B cell (primary cell): ENCODE measurements around the gene L3MBTL3. TPM values are rescaled to one million over a fixed set of nuclear protein-coding genes. Genes with fewer than 3 reads are reported as not detected.

Experiments used
- ATAC-seq: fragments of 200-7000 bp; cut with Tn5 transposase; one replicate; pipeline ENCODE4 v1.10.0; 2021; ENCODE audit warnings: low read depth, mild to moderate bottlenecking, moderate number of reproducible peaks, moderate library complexity
- CTCF ChIA-PET: fragments of 350-600 bp; sonication (Branson Sonifier 250); formaldehyde crosslinking; loops from one replicate; lab custom pipeline; 2021; ENCODE audit warnings: antibody characterized with exemption, inconsistent platforms; lab: Charles Lee
- POLR2A ChIA-PET: fragments of 350-600 bp; sonication (Branson Sonifier 250); formaldehyde crosslinking; loops from one replicate; lab custom pipeline; 2021; ENCODE audit warnings: antibody characterized with exemption; lab: Charles Lee
- DNase-seq: peaks from one replicate; pipeline ENCODE4 v3.0.0; 2013
- H2AFZ ChIP-seq: 2 replicates; pipeline ENCODE4 v1.6.1; 2012; ENCODE audit warnings: mild to moderate bottlenecking, low read depth, low read length; ENCODE audit not compliant: insufficient read depth, poor library complexity, severe bottlenecking
- H3K27ac ChIP-seq, 2 donors: 1 replicate in 1 of 2; 2 replicates in 1 of 2; pipeline ENCODE4 v1.5.1; 2012 to 2013; ENCODE audit warnings: low read length in 2 of 2, mild to moderate bottlenecking in 2 of 2, moderate library complexity in 1 of 2
- H3K27me3 ChIP-seq, 4 experiments: fragments of 200-600 bp in 1 of 4; sonication (generic) in 1 of 4; replicated peaks in 1 of 4; 1 replicate in 2 of 4; 2 replicates in 2 of 4; pipeline versions ENCODE4 v1.6.1 to v1.7.0; 2013 to 2016; ENCODE audit warnings: low read length in 3 of 4, mild to moderate bottlenecking in 2 of 4, mixed read lengths in 1 of 4, moderate library complexity in 1 of 4; ENCODE audit not compliant: insufficient read depth in 4 of 4, control insufficient read depth in 3 of 4; ENCODE audit errors: control extremely low read depth in 1 of 4
- H3K36me3 ChIP-seq, 2 experiments: replicated peaks in 1 of 2; 1 replicate in 1 of 2; 2 replicates in 1 of 2; pipeline versions ENCODE4 v1.6.1 to v1.7.1; 2013; ENCODE audit warnings: low read length in 1 of 2; ENCODE audit not compliant: insufficient read depth in 2 of 2, control insufficient read depth in 1 of 2; ENCODE audit errors: control extremely low read depth in 1 of 2, extremely low read depth in 1 of 2
- H3K4me1 ChIP-seq, 2 donors: fragments of 200-600 bp in 1 of 2; sonication (generic) in 1 of 2; 1 replicate in 1 of 2; 2 replicates in 1 of 2; pipeline versions ENCODE4 v1.5.1 to v1.6.1; 2013 to 2017; ENCODE audit warnings: low read length in 2 of 2; ENCODE audit not compliant: control insufficient read depth in 2 of 2, insufficient read depth in 2 of 2
- H3K4me2 ChIP-seq: replicated peaks from 2 replicates; pipeline ENCODE3; 2012; ENCODE audit warnings: mild to moderate bottlenecking, low read depth, low read length; ENCODE audit not compliant: poor library complexity, severe bottlenecking
- H3K4me3 ChIP-seq, 5 experiments: fragments of 200-600 bp in 1 of 5; sonication (generic) in 1 of 5; 1 replicate in 3 of 5; 2 replicates in 2 of 5; pipeline versions ENCODE4 v1.5.1 to v1.7.0; 2011 to 2016; ENCODE audit warnings: low read length in 4 of 5, mild to moderate bottlenecking in 4 of 5, low read depth in 2 of 5, control low read depth in 1 of 5, moderate library complexity in 1 of 5; ENCODE audit not compliant: insufficient read depth in 1 of 5; ENCODE audit errors: control extremely low read depth in 1 of 5, extremely low read depth in 1 of 5
- H3K79me2 ChIP-seq: fragments of 200-600 bp; sonication (generic); one replicate; pipeline ENCODE4 v1.6.0; 2016; ENCODE audit warnings: low read length; ENCODE audit not compliant: control insufficient read depth, insufficient read depth
- H3K9ac ChIP-seq: fragments of 200-600 bp; sonication (generic); 2 replicates; pipeline ENCODE4 v1.6.1; 2017; ENCODE audit warnings: mild to moderate bottlenecking, low read length, moderate library complexity
- H3K9me3 ChIP-seq, 3 donors: one replicate each; pipeline versions ENCODE4 v1.6.1 to v1.7.1; 2013; ENCODE audit warnings: low read length in 2 of 3; ENCODE audit not compliant: control insufficient read depth in 2 of 3, insufficient read depth in 1 of 3; ENCODE audit errors: control extremely low read depth in 1 of 3
- H4K20me1 ChIP-seq: 2 replicates; pipeline ENCODE4 v1.6.0; 2012; ENCODE audit warnings: mild to moderate bottlenecking, low read length; ENCODE audit not compliant: insufficient read depth, control insufficient read depth, poor library complexity, severe bottlenecking
- H3K27ac Mint-ChIP-seq: one replicate; pipeline ENCODE4 v1.8.0; 2021; ENCODE audit warnings: mixed read lengths
- H3K27me3 Mint-ChIP-seq: one replicate; pipeline ENCODE4 v1.8.0; 2021; ENCODE audit warnings: mixed read lengths
- H3K4me1 Mint-ChIP-seq: one replicate; pipeline ENCODE4 v1.8.0; 2021; ENCODE audit warnings: mixed read lengths
- H3K4me3 Mint-ChIP-seq: one replicate; pipeline ENCODE4 v1.8.0; 2021; ENCODE audit warnings: mixed read lengths
- H3K9me3 Mint-ChIP-seq: one replicate; pipeline ENCODE4 v1.8.0; 2022; ENCODE audit warnings: mixed read lengths; ENCODE audit not compliant: insufficient read depth
- EZH2 ChIP-seq: IDR thresholded peaks from 2 replicates; pipeline ENCODE4 v1.6.1; 2012; ENCODE audit warnings: borderline replicate concordance, low read depth, mild to moderate bottlenecking, moderate library complexity, low read length; ENCODE audit not compliant: insufficient read depth, poor library complexity, severe bottlenecking
- WGBS: methylation state at CpG from one replicate; pipeline ENCODE4 v1.1.5; 2013; ENCODE audit warnings: missing lambda C conversion rate; ENCODE audit not compliant: insufficient coverage; 5-methylcytosine and 5-hydroxymethylcytosine counted together
- intact Hi-C: fragments of 100-400 bp; cut with micrococcal nuclease; formaldehyde crosslinking; loops from one replicate; pipeline ENCODE4 v1.10.0; 2022
- polyA plus RNA-seq: library from polyadenylated mRNA; depleted of rRNA; stranded (reverse); fragments of >200 nt; gene quantifications from 2 replicates; pipeline ENCODE4 v1.2.3, GENCODE V29; 2012
- total RNA-seq, 2 donors: library from RNA; stranded (reverse); fragments of 120-200 nt in 1 of 2; gene quantifications; 1 replicate in 1 of 2; 2 replicates in 1 of 2; pipeline versions ENCODE4 v1.2.3 to v1.2.4, GENCODE V29; 2013 to 2022
- TF ChIP-seq, protein P1 (sequence below): fragments of 200-600 bp; IDR thresholded peaks from one replicate; pipeline ENCODE4 v1.8.0; 2022; ENCODE audit warnings: antibody characterized with exemption, mild to moderate bottlenecking

L3MBTL3 gene
- total and polyA plus RNA-seq, 2 donors (not counting 1 experiment from before 2014, with no cell fraction given), result 28.0 to 46.4 TPM

DNA sequence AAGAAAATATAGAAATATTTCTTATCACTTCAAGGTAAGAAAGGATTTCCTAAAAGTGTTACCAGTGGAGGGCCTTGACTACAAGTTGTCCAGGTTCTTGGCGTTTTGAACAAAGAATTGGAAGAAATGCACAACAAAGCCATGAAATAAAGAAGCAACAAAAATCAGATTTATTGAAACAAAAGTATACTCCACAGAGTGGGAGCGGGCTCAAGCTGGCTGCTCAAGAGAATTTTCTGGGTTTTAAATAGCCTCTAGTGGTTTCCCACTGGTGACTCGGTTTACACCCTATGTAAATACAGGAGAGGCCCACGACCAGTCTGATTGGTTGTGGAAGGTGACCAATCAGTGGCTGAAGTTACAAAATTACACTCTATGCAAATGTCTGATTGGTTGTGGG lies 140.2 kb downstream of the L3MBTL3 start:
- H3K9me3 ChIP-seq, result peaks cover 0 to 5% (median 0%) of the 10 kb centered on the region in 3 donors
- H3K27ac Mint-ChIP-seq, result no peak overlapping the region
- peaks cover 3% of the 10 kb centered on the region for H3K4me1 Mint-ChIP-seq
- H2AFZ ChIP-seq, result no peak overlapping the region
- H3K27me3 ChIP-seq, result no peaks in the 10 kb centered on the region
- no peaks in the 10 kb centered on the region for H3K4me1 ChIP-seq
- no peak for TF ChIP-seq EZH2
- TF ChIP-seq, protein P1, sequence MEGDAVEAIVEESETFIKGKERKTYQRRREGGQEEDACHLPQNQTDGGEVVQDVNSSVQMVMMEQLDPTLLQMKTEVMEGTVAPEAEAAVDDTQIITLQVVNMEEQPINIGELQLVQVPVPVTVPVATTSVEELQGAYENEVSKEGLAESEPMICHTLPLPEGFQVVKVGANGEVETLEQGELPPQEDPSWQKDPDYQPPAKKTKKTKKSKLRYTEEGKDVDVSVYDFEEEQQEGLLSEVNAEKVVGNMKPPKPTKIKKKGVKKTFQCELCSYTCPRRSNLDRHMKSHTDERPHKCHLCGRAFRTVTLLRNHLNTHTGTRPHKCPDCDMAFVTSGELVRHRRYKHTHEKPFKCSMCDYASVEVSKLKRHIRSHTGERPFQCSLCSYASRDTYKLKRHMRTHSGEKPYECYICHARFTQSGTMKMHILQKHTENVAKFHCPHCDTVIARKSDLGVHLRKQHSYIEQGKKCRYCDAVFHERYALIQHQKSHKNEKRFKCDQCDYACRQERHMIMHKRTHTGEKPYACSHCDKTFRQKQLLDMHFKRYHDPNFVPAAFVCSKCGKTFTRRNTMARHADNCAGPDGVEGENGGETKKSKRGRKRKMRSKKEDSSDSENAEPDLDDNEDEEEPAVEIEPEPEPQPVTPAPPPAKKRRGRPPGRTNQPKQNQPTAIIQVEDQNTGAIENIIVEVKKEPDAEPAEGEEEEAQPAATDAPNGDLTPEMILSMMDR, result no peak
- ChIA-PET POLR2A (no interaction called here), CTCF (no interaction called here)
- H3K9me3 Mint-ChIP-seq, result peaks cover 3% of the 10 kb centered on the region
- H4K20me1 ChIP-seq, result no peaks in the 10 kb centered on the region
- WGBS, result 92% methylated on average over 2 of the region's 4 CpGs
- no peak overlapping the region for H3K4me3 Mint-ChIP-seq
- DNase-seq (no peak), ATAC-seq (no peak)
- no peaks in the 10 kb centered on the region for H3K36me3 ChIP-seq
- no peaks in the 10 kb centered on the region for H3K27me3 Mint-ChIP-seq
- H3K4me2 ChIP-seq, result no peak overlapping the region
- intact Hi-C loops, result no loop called here
- H3K9ac ChIP-seq, result no peak overlapping the region
- H3K27ac ChIP-seq, result no peak overlapping the region
- no peaks in the 10 kb centered on the region for H3K79me2 ChIP-seq
- H3K4me3 ChIP-seq, result no peak overlapping the region

DNA sequence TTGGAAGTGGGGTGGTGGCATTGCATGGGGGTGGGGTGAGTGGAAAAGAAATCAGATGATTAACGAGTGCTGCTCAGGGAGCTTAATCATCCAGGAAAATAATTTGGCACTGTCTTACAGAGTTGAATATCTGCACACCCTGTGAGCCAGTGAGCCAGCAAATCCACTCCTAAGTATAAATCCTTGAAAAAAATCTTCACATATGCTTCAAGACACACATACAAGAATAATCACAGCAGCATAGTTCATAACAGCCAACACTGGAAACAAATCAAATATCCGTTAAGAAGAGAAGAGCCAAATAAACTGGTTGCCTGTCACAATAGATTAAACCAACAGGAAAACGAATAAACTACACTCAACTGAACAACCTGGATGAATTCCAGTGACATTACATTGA lies 141.6 kb downstream of the L3MBTL3 start:
- H3K27me3 Mint-ChIP-seq, result peaks cover 3% of the 10 kb centered on the region
- H3K27ac Mint-ChIP-seq, result no peak overlapping the region
- Histone ChIP-seq H3K79me2 (no peaks in the 10 kb centered on the region), H3K4me1 (no peaks in the 10 kb centered on the region), H3K9ac (no peak overlapping the region), H3K27me3 (no peaks in the 10 kb centered on the region), H3K4me2 (no peak overlapping the region), H3K27ac (no peak overlapping the region), H3K4me3 (no peak overlapping the region), H3K36me3 (no peaks in the 10 kb centered on the region), H4K20me1 (no peaks in the 10 kb centered on the region), H2AFZ (no peak overlapping the region), H3K9me3 (peaks cover 0 to 5% (median 0%) of the 10 kb centered on the region in 3 donors)
- TF ChIP-seq, protein P1, result no peak
- TF ChIP-seq EZH2, result no peak
- H3K4me1 Mint-ChIP-seq, result peaks cover 3% of the 10 kb centered on the region
- peaks cover 5% of the 10 kb centered on the region for H3K9me3 Mint-ChIP-seq
- DNase-seq (no peak), ATAC-seq (no peak)
- POLR2A ChIA-PET, result no interaction called here
- no peak overlapping the region for H3K4me3 Mint-ChIP-seq
- CTCF ChIA-PET, result no interaction called here
- intact Hi-C loops, result no loop called here
- 100% methylated on average over 1 of the region's 3 CpGs for WGBS
